SK-N-MC (cell line): Measurements from ENCODE around the gene DISC1.

Experiments
- EZH2 ChIP-seq: fragments of 200-600 bp; sonication (generic); IDR thresholded peaks from one replicate; pipeline ENCODE4 v1.6.1; 2017; ENCODE audit warnings: antibody characterized with exemption
- FOXP2 ChIP-seq: optimal IDR thresholded peaks from 2 replicates; pipeline ENCODE3; 2011; ENCODE audit warnings: mild to moderate bottlenecking, moderate library complexity; ENCODE audit not compliant: insufficient read depth; ENCODE audit errors: extremely low read length, control extremely low read depth
- POLR2AphosphoS5 ChIP-seq: IDR thresholded peaks from 2 replicates; pipeline ENCODE4 v1.6.1; 2012; ENCODE audit warnings: mild to moderate bottlenecking, low read depth, low read length, borderline replicate concordance

DNA sequence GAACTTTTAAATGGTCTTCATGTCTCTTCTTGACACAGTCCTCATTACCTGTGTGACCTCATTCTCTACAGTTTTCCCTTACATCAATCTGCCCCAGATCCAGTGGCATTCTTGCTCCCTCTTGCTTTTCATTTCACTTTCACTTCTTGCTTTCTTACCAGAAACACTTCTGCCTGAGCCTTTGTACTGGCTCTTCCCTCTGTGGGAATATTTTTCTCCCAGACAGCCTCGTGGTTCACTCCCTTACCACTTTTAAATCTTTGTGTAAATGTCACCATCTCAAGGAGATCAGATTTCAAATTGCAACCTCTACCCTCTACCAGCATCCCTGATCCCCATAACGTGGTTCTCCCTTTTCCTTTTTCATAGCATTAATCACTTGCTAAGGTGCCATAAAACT is 73.2 kb downstream of the DISC1 start:
- no peak for TF ChIP-seq POLR2AphosphoS5
- no peak for TF ChIP-seq EZH2
- TF ChIP-seq FOXP2 = no peak
